ENCODE data around the gene CIAO3. TPM values are rescaled to one million over a fixed set of nuclear protein-coding genes. Genes with fewer than 3 reads are reported as not detected.
"Not testable (repeated sequence)": the region's sequence is repeated elsewhere in the genome, so short reads cannot be mapped to it uniquely, and the experiment has no call there.

The CIAO3 gene
- total RNA-seq, 1 donor from 2014 or later, result 39.5 TPM

GRCh38 chr16:693766-694165 lies 47.0 kb downstream of the CIAO3 start:
- peak overlapping the region; percentile 65 for H3K4me3 Mint-ChIP-seq
- peaks cover 17% of the 10 kb centered on the region for H3K27me3 Mint-ChIP-seq
- H3K9me3 Mint-ChIP-seq, result peaks cover 4% of the 10 kb centered on the region
- H3K27ac Mint-ChIP-seq, result no peak overlapping the region
- H3K4me1 Mint-ChIP-seq, result peaks cover 16% of the 10 kb centered on the region
- DNase-seq, result no peak
- intact Hi-C loops (cut with micrococcal nuclease), result no loop called here
- no peaks in the 10 kb centered on the region for H3K36me3 Mint-ChIP-seq (ENCODE audit: low read depth)

- DNase-seq, result no peak
- Mint-ChIP-seq H3K9me3 (peaks cover 4% of the 10 kb centered on the region), H3K4me3 (peak overlapping the region; percentile 65)
Observed at GRCh38 chr16:693364-693763, 47.4 kb downstream of the CIAO3 start.

GRCh38 chr16:692356-693108 lies 48.3 kb downstream of the CIAO3 start:
- intact Hi-C loops (cut with micrococcal nuclease), result no loop called here
- no peaks in the 10 kb centered on the region for H3K36me3 Mint-ChIP-seq (ENCODE audit: low read depth)
- peaks cover 17% of the 10 kb centered on the region for H3K27me3 Mint-ChIP-seq
- H3K27ac Mint-ChIP-seq, result no peak overlapping the region
- H3K9me3 Mint-ChIP-seq, result peaks cover 4% of the 10 kb centered on the region
- peaks cover 16% of the 10 kb centered on the region for H3K4me1 Mint-ChIP-seq
- H3K4me3 Mint-ChIP-seq, result peak overlapping the region; percentile 45
- no peak for DNase-seq

More at GRCh38 chr16:693364-693763, 47.4 kb downstream of the CIAO3 start:
- intact Hi-C loops (cut with micrococcal nuclease), result no loop called here
- no peaks in the 10 kb centered on the region for H3K36me3 Mint-ChIP-seq (ENCODE audit: low read depth)
- no peak overlapping the region for H3K27ac Mint-ChIP-seq
- peaks cover 16% of the 10 kb centered on the region for H3K4me1 Mint-ChIP-seq
- H3K27me3 Mint-ChIP-seq, result peaks cover 17% of the 10 kb centered on the region

- H3K36me3 Mint-ChIP-seq (ENCODE audit: low read depth); H3K9me3 Mint-ChIP-seq; intact Hi-C loops (cut with micrococcal nuclease); DNase-seq: not testable (repeated sequence)
- peaks cover 14% of the 10 kb centered on the region for H3K4me1 Mint-ChIP-seq
- peak overlapping the region; percentile 74 for H3K27ac Mint-ChIP-seq
- peak overlapping the region; percentile 81 for H3K4me3 Mint-ChIP-seq
- H3K27me3 Mint-ChIP-seq, result peaks cover 17% of the 10 kb centered on the region
Observed at GRCh38 chr16:691242-691641, 49.6 kb downstream of the CIAO3 start.

- peaks cover 4% of the 10 kb centered on the region for H3K9me3 Mint-ChIP-seq
- H3K4me3 Mint-ChIP-seq, result peak overlapping the region; percentile 81
- H3K27ac Mint-ChIP-seq, result peak overlapping the region; percentile 79
- DNase-seq, result no peak
- peaks cover 7% of the 10 kb centered on the region for H3K36me3 Mint-ChIP-seq (ENCODE audit: low read depth)
- peaks cover 11% of the 10 kb centered on the region for H3K4me1 Mint-ChIP-seq
- intact Hi-C loops (cut with micrococcal nuclease), result no loop called here
- H3K27me3 Mint-ChIP-seq, result peaks cover 15% of the 10 kb centered on the region
Observed at GRCh38 chr16:689175-689897, 51.5 kb downstream of the CIAO3 start.

GRCh38 chr16:687499-687898 lies 53.3 kb downstream of the CIAO3 start:
- Mint-ChIP-seq H3K4me1 (peaks cover 12% of the 10 kb centered on the region), H3K36me3 (ENCODE audit: low read depth) (peaks cover 15% of the 10 kb centered on the region), H3K4me3 (no peak overlapping the region), H3K9me3 (peaks cover 4% of the 10 kb centered on the region), H3K27ac (no peak overlapping the region), H3K27me3 (peaks cover 4% of the 10 kb centered on the region)
- DNase-seq, result no peak
- intact Hi-C loops (cut with micrococcal nuclease), result no loop called here

GRCh38 chr16:686459-687260 lies 54.1 kb downstream of the CIAO3 start:
- Mint-ChIP-seq H3K9me3 (peaks cover 4% of the 10 kb centered on the region), H3K4me1 (peaks cover 17% of the 10 kb centered on the region), H3K27ac (no peak overlapping the region), H3K4me3 (peak overlapping the region; percentile 21), H3K36me3 (ENCODE audit: low read depth) (peaks cover 21% of the 10 kb centered on the region), H3K27me3 (no peaks in the 10 kb centered on the region)
- no peak for DNase-seq
- intact Hi-C loops (cut with micrococcal nuclease), result no loop called here

GRCh38 chr16:685967-686366 lies 54.8 kb downstream of the CIAO3 start:
- no peak overlapping the region for H3K27ac Mint-ChIP-seq
- intact Hi-C loops (cut with micrococcal nuclease), result loop anchor here (2.0 kb wide), 2 partner anchors 37 to 49 kb away; partner anchors contain the start of genes METTL26 and WDR90
- peaks cover 2% of the 10 kb centered on the region for H3K9me3 Mint-ChIP-seq
- no peak for DNase-seq
- H3K4me1 Mint-ChIP-seq, result peaks cover 18% of the 10 kb centered on the region
- H3K36me3 Mint-ChIP-seq (ENCODE audit: low read depth), result peaks cover 27% of the 10 kb centered on the region
- peak overlapping the region; percentile 52 for H3K4me3 Mint-ChIP-seq
- H3K27me3 Mint-ChIP-seq, result no peaks in the 10 kb centered on the region

GRCh38 chr16:684961-685696 lies 55.7 kb downstream of the CIAO3 start:
- intact Hi-C loops (cut with micrococcal nuclease), result loop anchor here (2.0 to 5.0 kb wide), 3 partner anchors 36 to 48 kb away; partner anchors contain the start of genes CCDC78, HAGHL, METTL26 and WDR90
- Mint-ChIP-seq H3K27me3 (no peaks in the 10 kb centered on the region), H3K9me3 (no peaks in the 10 kb centered on the region), H3K36me3 (ENCODE audit: low read depth) (peaks cover 27% of the 10 kb centered on the region), H3K27ac (no peak overlapping the region), H3K4me3 (no peak overlapping the region), H3K4me1 (peaks cover 13% of the 10 kb centered on the region)
- no peak for DNase-seq

GRCh38 chr16:684071-684794 lies 56.6 kb downstream of the CIAO3 start, which contains the start of gene JMJD8:
Gene JMJD8, minus strand, starts transcription at chr16:684334. Its CDS starts 15 bp downstream, at chr16:684319.
- Mint-ChIP-seq H3K27ac (peak within 1 kb of the TSS; percentile 82), H3K9me3 (no peaks in the 10 kb centered on the region), H3K4me3 (peak within 1 kb of the TSS; percentile 87), H3K27me3 (no peaks in the 10 kb centered on the region), H3K4me1 (peaks cover 12% of the 10 kb centered on the region), H3K36me3 (ENCODE audit: low read depth) (peaks cover 27% of the 10 kb centered on the region)
- intact Hi-C loops (cut with micrococcal nuclease), result loop anchor here (2.0 to 5.0 kb wide), 3 partner anchors 35 to 47 kb away; partner anchors contain the start of genes CCDC78, HAGHL, METTL26 and WDR90
- peak; percentile 99 for DNase-seq

- Mint-ChIP-seq H3K4me1 (peaks cover 14% of the 10 kb centered on the region), H3K4me3 (peak overlapping the region; percentile 87), H3K27me3 (no peaks in the 10 kb centered on the region), H3K36me3 (ENCODE audit: low read depth) (peaks cover 27% of the 10 kb centered on the region), H3K27ac (peak overlapping the region; percentile 72), H3K9me3 (no peaks in the 10 kb centered on the region)
- intact Hi-C loops (cut with micrococcal nuclease), result loop anchor here (2.0 to 5.0 kb wide), 3 partner anchors 35 to 47 kb away; partner anchors contain the start of genes CCDC78, HAGHL, METTL26 and WDR90
- DNase-seq, result no peak
Observed at GRCh38 chr16:683396-684070, 57.3 kb downstream of the CIAO3 start.
